ENCODE results near the gene PWWP2B. TPM values are rescaled to one million over a fixed set of nuclear protein-coding genes. Genes with fewer than 3 reads are reported as not detected.
A peak's percentile ranks its signal among the peaks of the same experiment; 100 is the strongest.
"Not testable (repeated sequence)": the region's sequence is repeated elsewhere in the genome, so short reads cannot be mapped to it uniquely, and the experiment has no call there.

Gene PWWP2B
- total and polyA plus RNA-seq, 10 donors = 22.5 to 50.0 (median 28.0) TPM

GRCh38 chr10:132433671-132434340 is 36.8 kb downstream of the PWWP2B start:
- TF ChIP-seq CTCF (IDR thresholded peaks at IDR 0.05 in 8 of 11, conservative IDR thresholded peaks at IDR 0.05 in 3 of 11) = no peak
- Histone ChIP-seq H3K4me1 (peaks cover 9 to 51% (median 36%) of the 10 kb centered on the region in 6 donors), H3K9me3 (no peaks in the 10 kb centered on the region), H3K27ac (peak overlapping the region in 7 of 8 donors; percentile 31 to 77 (median 61)), H3K27me3 (replicated peaks in 1 of 7) (no peaks in the 10 kb centered on the region), H3K4me3 (peak overlapping the region in 1 of 8 donors; percentile 31), H3K36me3 (no peaks in the 10 kb centered on the region)
- DNase-seq = peak; percentile 77
- intact Hi-C loops (cut with DNase I; ENCODE audit: low total_unique reads) = no loop called here
- WGBS, 5 donors = 93 to 97% (median 94%) methylated on average over 16 to 21 of the region's 21 CpGs

GRCh38 chr10:132434405-132435005 is 37.5 kb downstream of the PWWP2B start:
- H3K4me3 ChIP-seq = peak overlapping the region in 1 of 8 donors; percentile 31
- TF ChIP-seq POLR2AphosphoS5 (IDR thresholded peaks at IDR 0.05) = peak in 2 of 3 donors; percentile 62 to 63
- no peak for TF ChIP-seq POLR2A (IDR thresholded peaks at IDR 0.05)
- TF ChIP-seq CTCF (IDR thresholded peaks at IDR 0.05 in 8 of 11, conservative IDR thresholded peaks at IDR 0.05 in 3 of 11) = no peak
- DNase-seq = peak; percentile 95
- H3K27ac ChIP-seq = peak overlapping the region in 7 of 8 donors; percentile 31 to 77 (median 61)
- H3K4me1 ChIP-seq = peaks cover 4 to 51% (median 37%) of the 10 kb centered on the region in 6 donors
- intact Hi-C loops (cut with DNase I; ENCODE audit: low total_unique reads) = no loop called here
- H3K36me3 ChIP-seq = no peaks in the 10 kb centered on the region
- 24 to 44% (median 28%) methylated on average over 12 of the region's 12 CpGs for WGBS, 5 donors
- H3K27me3 ChIP-seq (replicated peaks in 1 of 7) = no peaks in the 10 kb centered on the region
- no peaks in the 10 kb centered on the region for H3K9me3 ChIP-seq

GRCh38 chr10:132435320-132435719 is 38.3 kb downstream of the PWWP2B start:
- H3K4me1 ChIP-seq = peaks cover 0 to 46% (median 30%) of the 10 kb centered on the region in 6 donors
- WGBS, 5 donors = 78 to 94% (median 93%) methylated on average over 5 of the region's 5 CpGs
- intact Hi-C loops (cut with DNase I; ENCODE audit: low total_unique reads) = not testable (repeated sequence)

GRCh38 chr10:132436096-132436495 is 39.1 kb downstream of the PWWP2B start:
- H3K9me3 ChIP-seq; H3K27me3 ChIP-seq (replicated peaks in 1 of 7); H3K27ac ChIP-seq; H3K4me3 ChIP-seq; H3K36me3 ChIP-seq; intact Hi-C loops (cut with DNase I; ENCODE audit: low total_unique reads): not testable (repeated sequence)
- WGBS, 5 donors = 94 to 100% (median 97%) methylated on average over 2 to 3 of the region's 3 CpGs
- peaks cover 0 to 42% (median 31%) of the 10 kb centered on the region in 6 donors for H3K4me1 ChIP-seq
- DNase-seq = peak; percentile 66

More at GRCh38 chr10:132435320-132435719, 38.3 kb downstream of the PWWP2B start:
- DNase-seq; H3K27me3 ChIP-seq (replicated peaks in 1 of 7); H3K9me3 ChIP-seq; H3K4me3 ChIP-seq; H3K36me3 ChIP-seq; H3K27ac ChIP-seq: not testable (repeated sequence)

- 60 to 89% (median 83%) methylated on average over 1 to 15 of the region's 15 CpGs for WGBS, 5 donors
- intact Hi-C loops (cut with DNase I; ENCODE audit: low total_unique reads) = no loop called here
- H3K4me3 ChIP-seq = no peak overlapping the region
- H3K27ac ChIP-seq = peak overlapping the region in 2 of 8 donors; percentile 74 to 79
- no peaks in the 10 kb centered on the region for H3K36me3 ChIP-seq
- DNase-seq = peak; percentile 70
- TF ChIP-seq POLR2AphosphoS5 (IDR thresholded peaks at IDR 0.05) = no peak
- TF ChIP-seq POLR2A (IDR thresholded peaks at IDR 0.05) = no peak
- no peak for TF ChIP-seq CTCF (IDR thresholded peaks at IDR 0.05 in 8 of 11, conservative IDR thresholded peaks at IDR 0.05 in 3 of 11)
- peaks cover 0 to 47% (median 32%) of the 10 kb centered on the region in 6 donors for H3K4me1 ChIP-seq
- no peaks in the 10 kb centered on the region for H3K27me3 ChIP-seq (replicated peaks in 1 of 7)
- H3K9me3 ChIP-seq = no peaks in the 10 kb centered on the region
Observed at GRCh38 chr10:132436861-132437410, 39.9 kb downstream of the PWWP2B start.
